GM21515 (cell line): ENCODE data around the gene ANGPT4.
"Not testable (repeated sequence)": the region's sequence is repeated elsewhere in the genome, so short reads cannot be mapped to it uniquely, and the experiment has no call there.

Experiments
- ATAC-seq: cut with Tn5 transposase; IDR thresholded peaks from one replicate; pipeline ENCODE4 v1.9.1; 2021; ENCODE audit not compliant: unreplicated experiment

The ANGPT4 gene

GRCh38 chr20:906703-907270, 9.3 kb downstream of the ANGPT4 start:
- ATAC-seq = no peak

- ATAC-seq = no peak
Observed at GRCh38 chr20:906001-906520, 10.1 kb downstream of the ANGPT4 start.

GRCh38 chr20:905396-905961, 10.7 kb downstream of the ANGPT4 start:
- ATAC-seq = no peak

- ATAC-seq = no peak
Observed at GRCh38 chr20:904039-904545, 12.0 kb downstream of the ANGPT4 start.

GRCh38 chr20:897436-897835, 18.7 kb downstream of the ANGPT4 start:
- not testable (repeated sequence) for ATAC-seq

- no peak for ATAC-seq
Observed at GRCh38 chr20:896501-897025, 19.6 kb downstream of the ANGPT4 start.

GRCh38 chr20:892371-892770, 23.8 kb downstream of the ANGPT4 start:
- not testable (repeated sequence) for ATAC-seq

GRCh38 chr20:891706-892080, 24.4 kb downstream of the ANGPT4 start:
- ATAC-seq = no peak

- ATAC-seq = no peak
Observed at GRCh38 chr20:891058-891705, 25.0 kb downstream of the ANGPT4 start.

- no peak for ATAC-seq
Observed at GRCh38 chr20:890666-891057, 25.5 kb downstream of the ANGPT4 start.

GRCh38 chr20:889932-890463, 26.1 kb downstream of the ANGPT4 start:
- ATAC-seq = no peak

GRCh38 chr20:889106-889505, 27.0 kb downstream of the ANGPT4 start:
- ATAC-seq = no peak

- ATAC-seq = no peak
Observed at GRCh38 chr20:888057-888456, 28.1 kb downstream of the ANGPT4 start.

GRCh38 chr20:887137-887536, 29.0 kb downstream of the ANGPT4 start:
- no peak for ATAC-seq

GRCh38 chr20:884983-885952, 30.9 kb downstream of the ANGPT4 start:
- ATAC-seq = no peak

- no peak for ATAC-seq
Observed at GRCh38 chr20:881783-882144, 34.4 kb downstream of the ANGPT4 start.

GRCh38 chr20:881051-881782, 34.9 kb downstream of the ANGPT4 start:
- no peak for ATAC-seq

GRCh38 chr20:879626-880025, 36.5 kb downstream of the ANGPT4 start:
- ATAC-seq = no peak

- ATAC-seq = no peak
Observed at GRCh38 chr20:878511-879307, 37.4 kb downstream of the ANGPT4 start.
